ENCODE results near the gene MBTPS1.
"Not testable (repeated sequence)": the region's sequence is repeated elsewhere in the genome, so short reads cannot be mapped to it uniquely, and the experiment has no call there.

MBTPS1 gene

GRCh38 chr16:84136331-84137125 lies 19.8 kb upstream of the MBTPS1 start:
- Histone ChIP-seq H3K9me3 (ENCODE audit: insufficient read depth, low read depth, low read length) (no peaks in the 10 kb centered on the region), H3K9ac (ENCODE audit: low read depth, low read length) (peak overlapping the region; percentile 24; the same call in 1 of the 2 replicates), H3K27me3 (ENCODE audit: insufficient read depth, low read length) (no peaks in the 10 kb centered on the region), H3K27ac (ENCODE audit: low read depth, low read length) (no peak overlapping the region), H3K36me3 (ENCODE audit: insufficient read depth, low read length) (no peaks in the 10 kb centered on the region), H3K4me3 (ENCODE audit: low read length) (no peak overlapping the region), H3K4me1 (ENCODE audit: insufficient read depth, low read length) (peaks cover 55% of the 10 kb centered on the region)
- WGBS = 90% methylated on average over 7 of the region's 11 CpGs

GRCh38 chr16:84132527-84133285 lies 16.0 kb upstream of the MBTPS1 start:
- H3K27me3 ChIP-seq (ENCODE audit: insufficient read depth, low read length) = no peaks in the 10 kb centered on the region
- H3K27ac ChIP-seq (ENCODE audit: low read depth, low read length) = no peak overlapping the region
- WGBS = 96% methylated on average over 5 of the region's 7 CpGs
- H3K36me3 ChIP-seq (ENCODE audit: insufficient read depth, low read length) = peaks cover 29% of the 10 kb centered on the region
- H3K4me3 ChIP-seq (ENCODE audit: low read length) = no peak overlapping the region
- H3K9me3 ChIP-seq (ENCODE audit: insufficient read depth, low read depth, low read length) = no peaks in the 10 kb centered on the region
- peaks cover 34% of the 10 kb centered on the region for H3K4me1 ChIP-seq (ENCODE audit: insufficient read depth, low read length)
- no peak overlapping the region for H3K9ac ChIP-seq (ENCODE audit: low read depth, low read length)

GRCh38 chr16:84131117-84131516 lies 14.4 kb upstream of the MBTPS1 start:
- Histone ChIP-seq H3K36me3 (ENCODE audit: insufficient read depth, low read length) (peaks cover 41% of the 10 kb centered on the region), H3K9me3 (ENCODE audit: insufficient read depth, low read depth, low read length) (no peaks in the 10 kb centered on the region), H3K4me3 (ENCODE audit: low read length) (no peak overlapping the region), H3K27me3 (ENCODE audit: insufficient read depth, low read length) (no peaks in the 10 kb centered on the region), H3K9ac (ENCODE audit: low read depth, low read length) (no peak overlapping the region), H3K4me1 (ENCODE audit: insufficient read depth, low read length) (peaks cover 18% of the 10 kb centered on the region), H3K27ac (ENCODE audit: low read depth, low read length) (no peak overlapping the region)
- 93% methylated on average over 5 of the region's 5 CpGs for WGBS

- Histone ChIP-seq H3K4me3 (ENCODE audit: low read length) (no peak overlapping the region), H3K9ac (ENCODE audit: low read depth, low read length) (no peak overlapping the region), H3K9me3 (ENCODE audit: insufficient read depth, low read depth, low read length) (no peaks in the 10 kb centered on the region), H3K27ac (ENCODE audit: low read depth, low read length) (no peak overlapping the region), H3K36me3 (ENCODE audit: insufficient read depth, low read length) (peaks cover 61% of the 10 kb centered on the region), H3K4me1 (ENCODE audit: insufficient read depth, low read length) (no peaks in the 10 kb centered on the region), H3K27me3 (ENCODE audit: insufficient read depth, low read length) (no peaks in the 10 kb centered on the region)
- WGBS = 96% methylated on average over 7 of the region's 7 CpGs
Measured at GRCh38 chr16:84124257-84125073, 7.7 kb upstream of the MBTPS1 start.

GRCh38 chr16:84121007-84121406 lies 4.3 kb upstream of the MBTPS1 start:
- H3K9ac ChIP-seq (ENCODE audit: low read depth, low read length) = no peak overlapping the region
- H3K4me3 ChIP-seq (ENCODE audit: low read length) = no peak overlapping the region
- 92% methylated on average over 9 of the region's 10 CpGs for WGBS
- no peak overlapping the region for H3K27ac ChIP-seq (ENCODE audit: low read depth, low read length)
- H3K4me1 ChIP-seq (ENCODE audit: insufficient read depth, low read length) = peaks cover 5% of the 10 kb centered on the region; the same call in 1 of the 2 replicates
- no peaks in the 10 kb centered on the region for H3K9me3 ChIP-seq (ENCODE audit: insufficient read depth, low read depth, low read length)
- H3K36me3 ChIP-seq (ENCODE audit: insufficient read depth, low read length) = peaks cover 35% of the 10 kb centered on the region
- H3K27me3 ChIP-seq (ENCODE audit: insufficient read depth, low read length) = no peaks in the 10 kb centered on the region

- Histone ChIP-seq H3K27me3 (ENCODE audit: insufficient read depth, low read length) (no peaks in the 10 kb centered on the region), H3K27ac (ENCODE audit: low read depth, low read length) (no peak overlapping the region), H3K9ac (ENCODE audit: low read depth, low read length) (no peak overlapping the region), H3K4me3 (ENCODE audit: low read length) (no peak overlapping the region), H3K4me1 (ENCODE audit: insufficient read depth, low read length) (peaks cover 9% of the 10 kb centered on the region; the same call in 1 of the 2 replicates), H3K9me3 (ENCODE audit: insufficient read depth, low read depth, low read length) (no peaks in the 10 kb centered on the region), H3K36me3 (ENCODE audit: insufficient read depth, low read length) (peaks cover 32% of the 10 kb centered on the region)
- 88% methylated on average over 5 of the region's 5 CpGs for WGBS
Measured at GRCh38 chr16:84120023-84120422, 3.3 kb upstream of the MBTPS1 start.

GRCh38 chr16:84119368-84119767 lies 2.6 kb upstream of the MBTPS1 start:
- 93% methylated on average over 13 of the region's 13 CpGs for WGBS
- H3K9ac ChIP-seq (ENCODE audit: low read depth, low read length) = no peak overlapping the region
- H3K36me3 ChIP-seq (ENCODE audit: insufficient read depth, low read length) = peaks cover 28% of the 10 kb centered on the region
- H3K27me3 ChIP-seq (ENCODE audit: insufficient read depth, low read length) = no peaks in the 10 kb centered on the region
- H3K4me1 ChIP-seq (ENCODE audit: insufficient read depth, low read length) = peaks cover 9% of the 10 kb centered on the region; the same call in 1 of the 2 replicates
- H3K4me3 ChIP-seq (ENCODE audit: low read length) = no peak overlapping the region
- no peak overlapping the region for H3K27ac ChIP-seq (ENCODE audit: low read depth, low read length)
- no peaks in the 10 kb centered on the region for H3K9me3 ChIP-seq (ENCODE audit: insufficient read depth, low read depth, low read length)

- 93% methylated on average over 5 of the region's 5 CpGs for WGBS
- not testable (repeated sequence) for H3K27ac ChIP-seq (ENCODE audit: low read depth, low read length); H3K27me3 ChIP-seq (ENCODE audit: insufficient read depth, low read length); H3K4me1 ChIP-seq (ENCODE audit: insufficient read depth, low read length); H3K9ac ChIP-seq (ENCODE audit: low read depth, low read length); H3K9me3 ChIP-seq (ENCODE audit: insufficient read depth, low read depth, low read length); H3K4me3 ChIP-seq (ENCODE audit: low read length)
- H3K36me3 ChIP-seq (ENCODE audit: insufficient read depth, low read length) = peaks cover 18% of the 10 kb centered on the region
Measured at GRCh38 chr16:84118315-84118714, 1.6 kb upstream of the MBTPS1 start.

GRCh38 chr16:84117494-84117843 lies 727 bp upstream of the MBTPS1 start:
- peaks cover 9% of the 10 kb centered on the region for H3K36me3 ChIP-seq (ENCODE audit: insufficient read depth, low read length)
- peak overlapping the region; percentile 82 for H3K27ac ChIP-seq (ENCODE audit: low read depth, low read length)
- H3K9ac ChIP-seq (ENCODE audit: low read depth, low read length) = peak overlapping the region; percentile 93
- H3K4me3 ChIP-seq (ENCODE audit: low read length) = peak overlapping the region; percentile 86
- peaks cover 9% of the 10 kb centered on the region; the same call in 1 of the 2 replicates for H3K4me1 ChIP-seq (ENCODE audit: insufficient read depth, low read length)
- H3K27me3 ChIP-seq (ENCODE audit: insufficient read depth, low read length) = no peaks in the 10 kb centered on the region
- H3K9me3 ChIP-seq (ENCODE audit: insufficient read depth, low read depth, low read length) = no peaks in the 10 kb centered on the region
- WGBS = 6% methylated on average over 11 of the region's 12 CpGs

GRCh38 chr16:84115919-84116719 lies 623 bp downstream of the MBTPS1 start:
- H3K36me3 ChIP-seq (ENCODE audit: insufficient read depth, low read length) = no peaks in the 10 kb centered on the region
- peaks cover 9% of the 10 kb centered on the region; the same call in 1 of the 2 replicates for H3K4me1 ChIP-seq (ENCODE audit: insufficient read depth, low read length)
- H3K27me3 ChIP-seq (ENCODE audit: insufficient read depth, low read length) = no peaks in the 10 kb centered on the region
- 2% methylated on average over 54 of the region's 57 CpGs for WGBS
- peak overlapping the region; percentile 86 for H3K4me3 ChIP-seq (ENCODE audit: low read length)
- H3K27ac ChIP-seq (ENCODE audit: low read depth, low read length) = peak overlapping the region; percentile 93
- peak overlapping the region; percentile 93 for H3K9ac ChIP-seq (ENCODE audit: low read depth, low read length)
- H3K9me3 ChIP-seq (ENCODE audit: insufficient read depth, low read depth, low read length) = no peaks in the 10 kb centered on the region

All from HUES64 (cell line).